Middle frontal gyrus (tissue), 1 donor: ENCODE data around the gene HHLA2.

Source experiments
- DNase-seq: peaks from one replicate; pipeline ENCODE4 v3.0.0-alpha.2; 2015; ENCODE audit warnings: low spot score; ENCODE audit errors: extremely low spot score

HHLA2 gene

DNA sequence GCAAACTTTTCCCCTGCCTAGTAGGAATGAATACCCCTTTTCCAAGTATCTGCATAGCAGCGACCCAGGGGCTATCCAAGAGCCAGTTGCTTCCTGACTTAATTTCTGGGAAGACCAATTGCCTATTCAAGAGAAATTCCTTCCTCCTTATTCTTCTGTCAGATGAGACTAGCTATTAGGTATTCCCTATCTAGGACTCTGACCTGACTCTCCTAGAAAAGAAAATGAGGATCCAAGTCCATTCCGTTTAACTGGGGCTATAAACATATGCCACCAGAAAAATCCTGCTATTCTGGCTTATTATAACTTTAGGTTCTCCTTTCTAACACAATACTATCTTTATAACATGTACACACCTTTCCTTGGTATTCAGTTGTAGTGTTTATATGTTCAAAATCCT lies 1.7 kb downstream of the HHLA2 start:
- DNase-seq = no peak

DNA sequence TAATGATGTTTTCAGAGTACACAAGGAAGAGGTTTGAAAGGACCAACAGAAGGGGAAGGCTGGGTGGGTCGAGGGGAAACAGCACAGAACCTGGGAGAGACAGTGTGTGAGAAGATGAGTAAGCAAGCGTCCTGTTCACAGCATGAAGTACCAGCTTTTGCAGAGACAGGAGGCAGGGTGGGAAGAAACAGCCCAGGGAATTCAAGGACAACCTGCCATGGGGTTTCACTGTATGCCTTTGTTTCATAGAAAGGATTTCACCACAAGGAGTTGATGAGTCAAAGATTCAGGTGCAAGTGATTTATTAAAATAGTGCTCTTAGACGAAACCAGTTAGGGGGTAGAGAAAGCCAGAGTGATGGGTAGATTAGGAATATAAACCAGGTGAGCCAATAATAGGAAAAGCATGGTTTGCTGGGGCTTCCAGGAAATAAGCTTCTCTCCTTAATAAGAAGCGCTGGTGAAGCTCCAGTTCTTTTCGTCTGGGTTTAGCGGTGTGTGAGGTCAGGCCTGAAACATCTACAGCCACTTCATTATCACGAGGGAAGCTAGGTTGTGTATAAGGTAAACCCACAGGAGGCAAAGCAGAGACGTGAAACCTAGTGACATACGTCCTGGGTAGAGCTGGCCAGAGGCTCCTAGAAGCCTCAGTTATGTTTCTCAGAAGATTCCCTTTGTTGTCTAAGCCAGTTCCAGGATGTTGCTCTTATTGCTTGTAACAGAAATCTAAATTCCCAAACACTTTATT lies 3.9 kb downstream of the HHLA2 start:
- no peak for DNase-seq

DNA sequence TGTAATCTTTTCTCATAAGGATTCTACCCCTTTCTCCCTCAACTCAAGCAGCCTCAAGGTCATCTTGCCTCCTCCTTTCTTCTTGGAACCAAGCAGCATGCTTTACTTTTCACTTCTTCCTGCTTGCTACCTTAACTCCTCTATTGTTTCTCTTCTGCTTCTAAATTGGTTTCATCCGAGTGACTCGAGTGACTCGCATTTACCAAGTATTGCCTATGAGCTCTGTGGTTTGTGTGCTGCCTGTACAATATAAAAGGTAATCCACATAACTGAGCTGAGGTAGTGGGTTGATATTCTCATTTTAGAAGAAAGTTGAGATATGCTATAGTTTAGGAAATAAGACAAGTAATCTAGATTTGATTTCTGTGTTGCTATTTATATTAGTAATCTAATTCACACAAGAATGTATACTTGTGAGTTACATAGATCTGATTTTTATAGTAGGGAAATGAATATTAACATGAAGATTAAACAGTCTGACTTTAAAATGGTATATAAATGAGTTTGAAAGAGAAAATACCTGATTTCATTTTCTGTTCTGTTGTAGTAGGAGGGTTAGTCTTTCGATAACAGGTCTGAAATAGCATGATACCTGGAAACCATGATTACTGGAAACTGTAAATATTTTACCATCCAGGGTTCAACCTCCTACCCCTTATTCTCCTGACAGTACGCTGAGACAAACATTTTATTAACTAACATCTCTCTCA lies 5.5 kb downstream of the HHLA2 start:
- no peak for DNase-seq

- no peak for DNase-seq
These were observed 6.2 kb downstream of the HHLA2 start for GRCh38 chr3:108302570-108302969.

DNA sequence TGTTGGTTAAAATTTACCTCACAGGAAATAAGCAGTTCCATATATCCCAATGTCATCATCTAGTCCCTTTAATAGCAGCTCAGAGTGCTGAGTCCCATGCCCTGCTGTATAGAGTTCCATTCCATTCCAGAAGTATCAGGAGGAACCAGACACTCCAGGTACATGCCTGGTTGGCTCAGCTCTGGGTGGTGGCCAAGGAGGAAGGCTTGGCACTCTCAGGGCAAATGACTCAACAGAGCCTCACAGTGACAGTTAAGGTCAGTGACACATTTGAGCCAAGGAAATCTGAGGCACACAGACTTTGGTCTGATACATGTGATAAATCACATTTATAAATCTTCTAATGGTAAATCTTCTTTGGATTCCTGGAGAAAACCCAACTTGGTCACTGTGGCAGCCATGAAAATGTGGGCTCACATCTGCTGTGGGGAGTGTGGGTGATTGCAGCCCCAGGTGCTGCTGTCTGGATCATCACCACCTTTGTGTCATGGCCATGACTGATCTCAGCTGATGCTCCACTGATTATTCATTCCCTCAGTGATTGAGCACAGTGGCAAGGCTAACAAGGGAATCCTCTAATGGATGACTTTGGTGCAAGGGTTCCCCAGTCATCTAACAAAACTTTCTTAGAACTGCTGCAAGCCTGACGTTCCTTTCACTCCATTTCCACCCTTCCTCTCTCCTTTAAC lies 9.3 kb downstream of the HHLA2 start:
- DNase-seq = no peak

DNA sequence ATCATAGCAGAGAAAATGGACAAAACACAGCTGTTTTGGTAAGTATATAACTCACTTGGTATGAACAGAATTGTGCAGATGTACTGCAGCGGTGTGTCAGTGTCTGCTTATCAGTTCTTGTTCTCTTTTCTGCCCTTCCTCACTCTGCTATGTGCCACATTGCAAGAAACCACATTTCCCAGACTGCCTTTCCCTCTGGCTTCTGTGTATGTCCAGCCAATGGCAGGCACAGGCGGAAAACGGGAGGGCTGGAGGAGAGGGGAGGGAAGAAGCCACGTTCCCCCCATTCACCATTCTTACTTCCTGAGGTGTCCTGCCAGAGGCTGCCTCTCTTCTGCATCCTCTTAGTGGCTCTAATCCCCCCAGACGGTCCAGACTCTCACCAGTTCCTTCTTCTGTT lies 15.4 kb downstream of the HHLA2 start:
- DNase-seq = no peak

GRCh38 chr3:108312656-108313055 lies 16.3 kb downstream of the HHLA2 start:
- DNase-seq = no peak

GRCh38 chr3:108315767-108316301 lies 19.5 kb downstream of the HHLA2 start:
- DNase-seq = no peak

- DNase-seq = no peak
These were observed 23.2 kb downstream of the HHLA2 start for GRCh38 chr3:108319428-108320082.

DNA sequence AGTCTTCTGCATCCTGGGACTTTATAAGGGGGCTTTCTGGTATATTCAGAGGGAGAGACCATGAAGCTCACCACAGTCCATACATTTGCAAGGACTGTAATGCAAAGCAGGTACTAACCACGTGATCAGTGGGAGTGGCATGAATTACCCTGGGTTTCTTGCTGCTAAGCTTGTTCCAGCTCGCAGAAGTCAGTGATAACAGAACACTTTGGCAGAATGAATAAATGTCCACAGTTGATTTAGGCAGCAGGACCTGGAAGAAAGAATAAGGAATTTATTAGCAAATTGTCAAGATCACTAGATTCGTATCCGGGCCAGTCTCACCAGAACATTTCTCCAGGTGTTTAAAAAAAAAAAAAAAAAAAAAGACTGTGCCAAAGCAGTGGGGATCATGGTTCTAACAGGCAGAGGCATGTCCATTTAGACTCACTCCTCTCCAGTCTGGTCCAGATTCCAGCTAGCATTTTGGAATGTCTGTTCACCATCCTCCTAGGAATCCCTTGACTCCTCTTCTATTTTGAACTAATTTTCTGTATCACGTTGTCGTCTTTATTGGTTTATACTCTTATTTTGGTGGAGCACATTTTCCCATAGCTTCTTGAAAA lies 24.5 kb downstream of the HHLA2 start:
- no peak for DNase-seq

DNA sequence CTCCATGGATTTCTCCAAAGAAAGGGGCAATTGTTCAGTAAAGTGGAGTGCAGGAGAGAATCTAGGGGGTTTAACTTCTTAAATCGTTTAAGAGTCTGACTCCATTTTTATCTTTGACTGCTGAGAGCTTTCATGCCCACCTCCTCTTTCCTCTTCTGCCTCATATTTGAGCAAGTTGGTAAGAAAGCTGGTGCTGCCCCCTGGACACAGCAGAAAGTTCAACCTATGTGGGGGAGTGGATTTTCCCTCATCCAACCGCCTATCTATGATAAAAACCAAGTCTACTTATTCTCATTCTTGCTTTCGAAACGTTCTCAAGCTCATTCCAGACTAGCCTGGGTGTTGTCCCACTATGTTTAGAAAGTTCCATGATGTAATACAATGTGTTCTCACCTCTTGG lies 26.0 kb downstream of the HHLA2 start:
- no peak for DNase-seq

DNA sequence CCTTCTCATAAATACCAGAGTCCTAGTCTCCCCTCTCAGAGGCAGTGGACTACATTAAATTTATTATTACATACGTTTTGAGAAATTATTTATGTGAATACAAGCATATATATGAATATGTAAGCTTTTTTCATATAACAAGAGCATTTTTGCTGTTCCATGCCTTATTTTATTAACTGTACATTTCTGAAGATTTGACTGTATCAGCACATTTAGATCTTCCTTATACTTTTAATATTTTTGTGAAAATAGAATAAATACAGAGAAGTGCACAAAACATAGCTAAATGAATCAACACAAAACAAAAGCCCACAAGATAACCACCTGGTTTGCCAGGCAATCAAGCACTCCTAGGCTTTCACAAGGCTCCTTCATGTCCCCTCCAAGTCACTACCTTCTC lies 27.8 kb downstream of the HHLA2 start:
- no peak for DNase-seq

- no peak for DNase-seq
These were observed 30.8 kb downstream of the HHLA2 start for GRCh38 chr3:108327168-108327567.

DNA sequence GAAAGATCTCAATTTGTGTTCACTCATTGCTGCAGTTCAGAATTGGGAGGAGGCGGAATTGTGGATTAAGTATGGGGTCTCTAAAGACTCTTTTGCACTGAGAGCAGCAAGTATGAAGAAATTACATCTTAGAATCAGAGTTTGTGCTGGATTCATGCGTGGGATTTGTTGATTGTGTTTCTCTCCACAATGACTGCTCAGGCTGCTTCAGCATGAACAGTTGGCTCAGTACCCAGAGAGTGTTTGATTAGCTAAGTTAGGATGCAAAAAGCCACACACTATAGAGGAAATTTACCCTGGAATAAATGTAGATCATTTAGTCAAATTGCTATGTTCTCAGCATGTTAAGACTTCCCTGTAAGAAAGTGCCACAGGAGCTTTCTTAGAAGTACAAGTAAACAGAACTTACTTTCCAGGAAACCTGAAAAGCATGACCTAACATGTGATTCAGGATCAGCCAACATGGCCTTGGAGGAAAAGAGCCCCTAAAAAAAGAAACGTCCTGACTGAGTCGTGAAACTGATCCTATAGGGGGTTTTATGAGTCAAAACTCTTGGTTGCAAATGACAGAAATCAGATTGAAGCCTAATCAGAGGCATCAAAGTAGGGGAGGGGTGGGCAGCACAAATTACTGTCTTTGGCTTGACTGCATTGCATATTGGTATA lies 32.6 kb downstream of the HHLA2 start:
- no peak for DNase-seq

- no peak for DNase-seq
These were observed 33.2 kb downstream of the HHLA2 start for GRCh38 chr3:108329508-108329907.

DNA sequence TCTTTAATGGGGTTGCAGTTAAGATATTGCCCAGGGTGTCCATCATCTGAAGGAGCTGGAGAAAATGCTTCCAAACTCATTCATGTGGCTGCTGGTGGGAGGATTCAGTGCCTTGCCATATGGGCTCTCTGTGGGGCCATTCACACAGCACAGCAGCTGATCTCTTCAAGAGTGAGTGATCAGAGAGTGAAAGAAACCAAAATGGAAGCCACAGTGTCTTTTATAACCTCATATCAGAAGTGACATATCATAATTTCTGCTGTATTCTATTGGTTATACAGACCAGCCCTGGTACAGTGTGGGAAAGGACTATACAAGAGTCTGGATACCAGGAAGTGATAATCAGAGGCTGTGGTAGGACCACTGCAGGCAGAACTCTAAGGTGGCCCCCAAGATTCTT lies 33.6 kb downstream of the HHLA2 start:
- DNase-seq = no peak

DNA sequence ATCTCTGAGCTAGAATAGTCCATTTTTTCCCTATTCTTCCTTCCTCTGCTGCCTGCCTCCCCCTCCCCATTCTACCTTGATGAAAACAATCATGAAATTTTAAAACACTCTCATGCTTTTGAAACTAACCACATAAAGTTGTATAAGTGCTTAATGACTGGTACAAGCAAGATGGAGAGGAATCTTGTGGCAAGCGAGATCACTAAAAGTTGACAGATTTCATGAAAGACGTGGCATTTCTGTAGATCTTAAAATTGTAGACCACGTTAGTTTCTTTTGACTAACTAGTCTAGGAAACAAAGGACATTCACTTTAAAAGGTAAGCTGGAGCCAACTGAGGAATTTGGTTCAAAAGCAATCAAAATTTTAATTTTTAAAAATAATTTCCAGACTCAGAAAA lies 35.4 kb downstream of the HHLA2 start:
- no peak for DNase-seq

- DNase-seq = no peak
These were observed 37.6 kb downstream of the HHLA2 start for GRCh38 chr3:108333961-108334360.

- no peak for DNase-seq
These were observed 38.4 kb downstream of the HHLA2 start for GRCh38 chr3:108334701-108335100.

- no peak for DNase-seq
These were observed 42.7 kb downstream of the HHLA2 start for GRCh38 chr3:108338901-108339545.
